Activated CD8-positive, alpha-beta memory T cell treated with anti-CD3 and anti-CD28 coated beads, Interleukin-2, amount 50 U/mL, for 4 hours (primary cell): ENCODE measurements around the gene HNMT.
"Not testable (repeated sequence)": the region's sequence is repeated elsewhere in the genome, so short reads cannot be mapped to it uniquely, and the experiment has no call there.

Experiments
- DNase-seq: peaks from one replicate; pipeline ENCODE4 v3.0.0-alpha.2; 2020

HNMT gene

GRCh38 chr2:137964066-137964858 lies at the start of gene HNMT:
Gene HNMT (plus strand): TSS chr2:137964473. CDS start chr2:137964492, 19 bp downstream.
- no peak for DNase-seq

GRCh38 chr2:137921105-137921880 lies 43.0 kb upstream of the HNMT start:
- no peak for DNase-seq

DNA sequence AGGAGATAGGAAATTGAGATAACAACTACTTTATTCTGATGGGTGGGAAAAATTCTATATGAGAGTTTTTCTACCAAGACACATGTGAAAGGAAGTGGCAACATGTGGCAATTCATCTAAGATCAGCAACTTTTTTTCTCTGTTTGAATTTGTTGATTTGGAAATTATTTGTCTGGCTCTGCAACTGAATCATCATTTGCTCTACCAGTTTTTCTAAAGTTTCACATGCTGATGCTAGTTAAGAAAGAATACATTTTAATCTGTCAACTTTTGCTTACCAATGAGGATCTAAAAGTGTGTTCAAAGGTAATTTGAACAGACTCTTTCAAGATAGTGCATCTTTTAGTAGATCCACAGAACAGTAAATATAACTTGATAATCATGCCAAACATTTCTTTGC lies 42.1 kb upstream of the HNMT start:
- DNase-seq, result not testable (repeated sequence)

DNA sequence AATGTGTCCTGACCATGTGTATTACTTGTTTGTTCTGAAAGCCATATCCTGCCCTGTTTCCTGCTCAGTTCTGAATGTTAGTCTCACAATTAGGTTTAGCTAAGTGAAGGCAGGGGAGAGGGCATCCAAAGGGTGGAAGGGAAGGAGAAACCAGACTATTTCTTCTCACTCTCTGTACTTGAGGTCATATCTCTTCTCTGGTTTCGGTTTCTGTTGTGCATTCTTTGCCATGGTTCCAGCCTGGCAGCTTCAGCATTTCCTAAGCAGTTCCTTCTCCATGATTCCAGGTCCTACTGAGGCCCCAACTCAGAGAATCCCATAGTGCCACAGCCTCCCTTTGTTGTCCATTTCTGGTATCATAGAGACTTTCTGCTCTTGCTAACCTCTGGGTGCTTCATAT lies 40.3 kb upstream of the HNMT start:
- DNase-seq, result no peak

- DNase-seq, result no peak
These were observed 38.7 kb upstream of the HNMT start for GRCh38 chr2:137925599-137925998.

DNA sequence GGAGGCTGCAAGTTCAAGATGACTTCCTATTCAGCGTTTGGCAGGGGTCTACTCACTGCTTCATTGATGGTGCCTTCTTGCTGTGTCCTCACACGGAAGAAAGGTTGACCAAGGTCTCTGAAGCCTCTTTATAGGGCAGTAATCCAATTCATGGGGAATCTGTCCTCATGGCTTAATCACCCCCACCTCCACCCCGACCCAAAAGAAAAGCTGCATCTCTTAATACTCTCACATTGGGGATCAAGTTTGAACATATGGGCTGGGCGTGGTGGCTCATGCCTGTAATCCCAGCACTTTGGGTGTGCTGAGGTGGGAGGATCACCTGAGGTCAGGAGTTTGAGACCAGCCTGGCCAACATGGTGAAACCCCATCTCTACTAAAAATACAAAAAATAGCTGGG lies 36.4 kb upstream of the HNMT start:
- DNase-seq, result no peak

DNA sequence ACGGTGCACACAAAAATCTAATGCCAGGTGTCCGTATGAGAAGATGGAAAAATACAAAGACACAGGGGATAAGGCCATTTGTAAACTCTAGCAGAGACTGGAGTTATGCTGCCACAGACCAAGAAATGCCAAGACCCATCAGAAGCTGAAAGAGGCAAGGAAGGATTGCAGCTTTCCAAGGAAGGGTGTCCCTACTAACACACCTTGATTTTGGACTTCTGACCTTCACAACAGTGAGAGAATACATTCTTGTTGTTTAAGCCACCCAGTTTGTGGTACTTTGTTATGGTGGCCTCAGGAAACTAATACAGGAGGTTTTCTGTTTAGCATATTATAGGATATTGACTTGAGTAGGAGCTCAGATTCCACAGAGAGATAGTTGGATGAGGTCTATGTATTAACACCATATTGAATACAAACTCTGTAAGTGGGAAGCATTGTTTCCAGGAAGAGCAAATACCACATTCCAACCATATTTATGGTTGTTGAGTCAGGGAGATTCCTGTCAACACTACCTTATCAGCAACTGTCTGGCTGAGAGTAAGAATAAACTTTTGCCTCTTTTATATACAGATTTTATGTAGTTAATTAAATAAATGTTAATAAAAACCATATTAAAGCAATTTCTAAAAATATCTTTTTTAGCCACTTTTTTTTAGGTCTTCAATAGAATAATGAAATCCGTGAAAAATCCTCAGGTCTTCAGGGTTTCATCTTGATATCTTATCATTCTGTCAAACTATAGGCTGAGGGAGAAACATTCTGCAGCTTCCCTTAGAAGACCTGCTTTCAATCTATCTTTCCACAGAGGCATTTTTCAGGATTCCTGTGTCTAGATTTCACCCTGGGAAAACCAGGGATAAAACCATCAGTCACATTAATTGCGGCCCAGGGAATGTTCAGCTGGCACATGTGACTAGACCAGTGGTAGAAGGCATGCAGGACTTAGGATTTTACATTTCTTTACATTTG lies 35.4 kb upstream of the HNMT start:
- DNase-seq, result no peak

DNA sequence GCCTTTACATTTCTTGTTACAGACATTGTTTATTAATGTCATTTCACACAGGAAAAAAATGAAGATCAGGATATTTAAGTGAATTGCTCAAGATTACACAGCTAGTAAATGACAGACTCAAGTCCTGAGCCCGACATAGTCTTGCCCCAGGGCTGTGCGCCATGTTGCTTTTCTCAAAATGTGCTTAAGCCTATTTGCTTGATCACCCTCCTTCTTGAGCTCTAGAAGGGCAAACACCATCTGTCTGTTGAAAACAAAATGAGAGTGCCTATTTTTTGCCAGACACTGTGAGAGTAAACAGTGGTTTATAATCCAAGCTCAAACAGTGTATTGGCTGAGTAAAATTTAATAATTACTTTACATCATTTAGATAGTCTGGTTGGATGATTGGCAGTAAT lies 34.8 kb upstream of the HNMT start:
- DNase-seq, result no peak

- DNase-seq, result no peak
These were observed 34.1 kb upstream of the HNMT start for GRCh38 chr2:137930146-137930545.

GRCh38 chr2:137935591-137935990 lies 28.7 kb upstream of the HNMT start:
- DNase-seq, result no peak

GRCh38 chr2:137937246-137937645 lies 27.0 kb upstream of the HNMT start:
- DNase-seq, result no peak

DNA sequence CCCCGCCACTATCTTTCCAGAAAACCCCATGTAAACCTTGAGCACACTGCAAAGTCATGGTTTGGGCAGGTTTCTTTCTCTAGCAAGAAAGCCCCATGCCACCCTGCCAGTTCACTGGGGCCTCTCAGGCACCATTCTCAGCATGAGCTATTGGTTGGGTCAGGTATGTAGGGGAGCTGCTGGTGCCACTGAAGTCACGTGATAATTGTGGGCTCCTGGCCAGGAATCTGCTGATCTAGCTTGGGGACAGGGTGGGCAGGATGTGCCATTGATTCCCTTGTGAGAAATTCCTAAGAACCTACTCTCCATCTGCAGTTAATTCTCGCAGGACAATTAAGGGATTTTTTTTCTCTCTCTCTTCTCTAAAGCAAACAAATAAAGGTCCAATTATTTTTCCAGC lies 26.5 kb upstream of the HNMT start:
- DNase-seq, result no peak

- DNase-seq, result no peak
These were observed 26.1 kb upstream of the HNMT start for GRCh38 chr2:137938204-137938603.

DNA sequence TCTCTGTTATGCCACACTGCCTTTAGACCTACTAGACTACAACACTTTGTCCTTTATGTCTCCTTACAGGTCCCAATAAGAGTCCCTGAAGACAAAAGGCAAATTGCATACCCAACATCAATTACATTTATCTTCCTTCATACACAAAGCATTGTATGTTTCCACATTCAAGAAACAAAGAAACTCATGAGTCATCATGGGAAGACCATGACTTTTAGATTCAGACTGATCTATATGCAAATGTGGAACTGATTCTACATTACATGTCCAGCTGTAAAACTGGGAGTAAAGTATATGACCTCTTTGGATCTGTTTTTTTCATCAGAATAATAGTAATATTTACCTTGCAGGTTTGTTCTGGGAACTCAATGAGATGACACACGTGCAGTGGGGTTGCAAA lies 25.2 kb upstream of the HNMT start:
- DNase-seq, result no peak

- no peak for DNase-seq
These were observed 24.1 kb upstream of the HNMT start for GRCh38 chr2:137940154-137940553.

DNA sequence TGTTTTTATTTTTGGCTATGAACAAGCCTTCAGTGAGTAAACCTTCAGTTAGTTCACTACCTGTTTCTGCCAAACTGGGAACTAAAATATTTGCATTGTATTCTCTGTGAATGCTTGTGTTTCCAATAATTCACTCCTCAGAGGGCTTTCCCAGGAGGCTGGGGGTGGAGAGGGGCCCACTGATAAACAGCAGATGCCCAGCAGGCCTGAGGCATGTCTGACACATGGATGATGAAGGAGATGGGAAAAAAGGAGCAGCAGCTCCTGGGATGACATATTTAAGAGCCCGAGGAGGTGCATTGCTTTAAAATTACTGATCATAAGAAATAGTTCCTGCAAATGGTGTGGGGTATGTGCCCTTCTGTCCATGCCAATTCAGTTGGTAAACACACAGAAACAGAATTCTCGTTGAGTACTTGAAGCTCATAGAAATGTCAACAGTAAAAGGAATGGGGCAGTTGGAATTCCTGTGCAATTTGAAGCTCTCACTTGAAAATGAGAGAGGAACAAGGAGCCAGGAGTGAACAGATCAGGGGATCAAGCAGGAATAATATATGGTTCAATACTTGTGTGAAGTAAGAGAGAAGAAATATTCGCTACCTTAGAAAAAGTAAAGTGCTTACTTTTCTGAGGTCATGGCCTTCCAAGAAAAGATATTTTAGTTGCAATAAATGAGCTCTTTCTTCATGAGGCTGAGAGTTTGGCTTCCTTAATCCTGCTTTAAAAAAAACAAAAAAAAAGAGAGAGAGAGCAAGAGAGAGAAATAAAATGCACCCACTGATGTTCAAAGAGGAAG lies 22.0 kb upstream of the HNMT start:
- no peak for DNase-seq

DNA sequence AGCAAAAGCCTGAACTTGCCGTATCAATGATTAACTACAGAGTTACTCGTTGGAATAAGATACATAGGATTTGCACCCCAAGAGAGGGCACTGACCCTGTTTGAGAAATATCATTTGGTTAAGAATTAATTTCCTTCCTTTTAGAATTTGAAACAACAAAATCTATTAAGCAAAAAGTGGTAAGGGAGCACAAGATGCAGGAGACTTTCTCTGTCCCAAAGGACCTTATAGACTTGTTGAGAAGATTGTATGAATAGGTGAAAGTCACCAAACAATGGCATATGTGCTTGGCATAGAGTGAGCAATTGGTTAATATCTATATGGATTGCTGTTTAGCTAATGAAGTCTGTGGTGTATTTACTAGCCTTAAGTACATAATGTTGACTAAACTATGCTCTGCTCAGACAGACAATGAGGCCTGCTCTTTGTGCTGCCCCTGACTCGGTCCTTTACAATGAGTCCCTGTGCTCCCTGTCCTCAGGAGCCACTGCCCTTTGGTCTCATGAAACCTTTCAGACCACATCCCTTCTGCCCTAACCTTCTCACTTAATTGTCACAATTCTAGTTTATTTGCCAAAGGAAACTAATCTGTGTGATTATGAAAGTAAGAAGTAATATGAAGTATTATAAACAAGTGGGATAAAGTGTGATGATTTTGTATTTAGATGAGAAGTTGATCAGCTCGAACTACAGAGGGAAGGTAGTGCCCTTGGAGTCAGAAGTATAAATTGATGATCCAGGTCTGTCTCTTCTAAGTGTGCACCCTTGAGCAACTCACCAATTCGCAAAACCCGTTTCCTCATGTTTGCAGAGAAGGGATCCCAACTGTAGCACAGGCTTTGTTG lies 21.2 kb upstream of the HNMT start:
- no peak for DNase-seq

DNA sequence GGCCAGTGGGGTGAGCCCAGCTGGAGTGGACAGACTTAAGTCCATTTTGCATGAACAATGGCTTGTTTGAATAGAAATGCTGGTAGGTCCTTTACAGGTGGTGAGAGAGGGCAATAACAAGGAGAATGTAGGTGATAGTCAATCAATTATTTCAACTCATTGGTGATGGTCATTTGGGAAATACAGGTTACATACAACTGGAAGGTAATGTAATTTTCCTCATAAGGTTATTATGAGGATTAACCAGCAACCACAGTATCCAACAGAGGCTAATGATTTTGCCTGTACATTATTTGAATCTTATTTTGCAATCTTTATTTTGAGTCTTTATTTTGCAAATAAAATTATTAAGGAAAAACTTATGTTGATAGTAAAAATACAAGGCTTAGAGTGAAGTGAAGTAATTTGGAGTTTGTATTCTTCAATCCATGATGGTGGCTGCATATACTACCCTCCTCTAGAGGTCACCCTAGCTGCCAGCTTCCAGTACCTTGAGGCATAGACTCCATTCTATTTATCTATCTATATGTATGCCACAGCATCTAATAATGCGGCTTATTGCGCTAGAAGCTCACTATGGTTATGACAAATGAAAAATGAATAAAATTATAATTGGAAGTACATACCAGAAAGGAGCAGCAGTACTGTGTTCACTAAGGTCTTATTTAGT lies 20.5 kb upstream of the HNMT start:
- DNase-seq, result no peak

DNA sequence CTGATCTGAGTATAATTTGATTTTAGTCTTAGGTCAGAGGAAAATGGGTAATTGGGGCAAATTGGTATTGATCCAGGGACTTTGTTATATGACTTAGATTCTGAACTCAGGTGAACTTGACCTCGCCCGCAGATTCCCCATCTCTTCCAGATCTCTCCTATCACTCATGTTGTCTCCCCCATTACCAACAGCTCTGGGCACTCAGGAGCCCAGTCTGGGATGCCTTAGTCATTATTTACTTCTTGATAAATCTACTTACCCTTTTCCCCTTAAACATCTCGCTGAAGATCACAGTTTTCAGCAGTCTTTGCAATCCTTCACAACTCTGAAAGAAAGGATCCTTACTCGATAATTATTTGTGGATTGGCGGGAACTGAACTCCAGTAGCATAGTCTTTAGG lies 19.6 kb upstream of the HNMT start:
- no peak for DNase-seq

DNA sequence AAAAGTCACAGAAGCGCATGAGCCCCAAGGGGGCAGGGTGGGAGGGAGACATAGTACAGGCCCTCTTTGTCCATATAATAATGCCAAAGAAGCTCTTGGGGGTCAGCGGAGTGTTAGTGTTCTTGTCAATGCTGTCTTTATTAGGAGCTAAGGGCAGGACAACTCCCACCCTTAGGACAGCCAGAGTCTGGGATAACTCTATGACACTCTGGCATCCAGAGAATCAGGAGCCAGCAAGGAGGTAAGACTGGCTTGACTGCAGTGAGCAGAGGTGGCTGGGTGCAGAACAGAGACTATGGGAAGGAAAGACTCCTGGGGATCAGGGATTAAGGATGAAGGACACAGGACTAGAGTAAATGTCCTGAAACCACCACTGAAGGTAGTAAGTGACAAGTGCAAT lies 19.0 kb upstream of the HNMT start:
- no peak for DNase-seq

- DNase-seq, result no peak
These were observed 18.0 kb upstream of the HNMT start for GRCh38 chr2:137946227-137946626.
